Right lobe of liver (tissue), 4 donors: ENCODE data around the gene PITPNC1.

Experiments
- CTCF ChIP-seq, 4 donors: fragments of 200-600 bp in 3 of 4; fragments of 450-650 bp in 1 of 4; IDR thresholded peaks; one replicate each; pipeline versions ENCODE4 v1.5.1 to v1.8.0; 2016 to 2022; ENCODE audit warnings: antibody characterized with exemption in 4 of 4, mild to moderate bottlenecking in 2 of 4
- POLR2A ChIP-seq: fragments of 450-650 bp; IDR thresholded peaks from one replicate; pipeline ENCODE4 v1.6.1; 2017; ENCODE audit warnings: antibody characterized with exemption, mild to moderate bottlenecking
- donor health status: DM: no; HTN: no; CAD: no.
- donor health status: DM: no; HTN: no; CAD: no.
- donor health status: DM: no; HTN: yes; CAD: no.

- TF ChIP-seq CTCF (IDR thresholded peaks at IDR 0.05): no peak
- TF ChIP-seq POLR2A: no peak
Measured at GRCh38 chr17:67481808-67482207, 104.7 kb downstream of the PITPNC1 start.
